NT2/D1 (cell line): ENCODE data around the gene NMT2.

Experiments
- DNase-seq: peaks from one replicate; pipeline ENCODE4 v3.0.0-alpha.2; 2011; ENCODE audit warnings: low read depth, low spot score
- H3K27me3 ChIP-seq: 2 replicates; pipeline ENCODE4 v1.6.0; 2011; ENCODE audit warnings: mild to moderate bottlenecking; ENCODE audit not compliant: insufficient read length, insufficient read depth
- H3K36me3 ChIP-seq: 2 replicates; pipeline ENCODE4 v1.6.1; 2011; ENCODE audit warnings: mild to moderate bottlenecking, low read length, mixed read lengths; ENCODE audit not compliant: insufficient read depth, insufficient read length
- H3K4me1 ChIP-seq: 2 replicates; pipeline ENCODE4 v1.5.1; 2011; ENCODE audit not compliant: insufficient read depth, insufficient read length
- H3K4me3 ChIP-seq: 2 replicates; pipeline ENCODE4 v1.5.1; 2011; ENCODE audit warnings: low read depth; ENCODE audit not compliant: insufficient read length
- H3K9ac ChIP-seq: 2 replicates; pipeline ENCODE4 v1.6.0; 2011; ENCODE audit warnings: low read depth; ENCODE audit not compliant: insufficient read length
- H3K9me3 ChIP-seq: 2 replicates; pipeline ENCODE4 v1.5.1; 2011; ENCODE audit warnings: mild to moderate bottlenecking, low read length; ENCODE audit not compliant: insufficient read depth
- SUZ12 ChIP-seq: IDR thresholded peaks from 2 replicates; pipeline ENCODE4 v1.6.1; 2011; ENCODE audit not compliant: insufficient read length, insufficient read depth; ENCODE audit errors: extremely low read depth
- YY1 ChIP-seq: IDR thresholded peaks from 2 replicates; pipeline ENCODE4 v1.6.1; 2011; ENCODE audit not compliant: insufficient read length, insufficient read depth
- ZNF274 ChIP-seq: IDR thresholded peaks from 2 replicates; pipeline ENCODE4 v1.6.1; 2011; ENCODE audit warnings: mild to moderate bottlenecking, low read depth, low read length

The NMT2 gene

DNA sequence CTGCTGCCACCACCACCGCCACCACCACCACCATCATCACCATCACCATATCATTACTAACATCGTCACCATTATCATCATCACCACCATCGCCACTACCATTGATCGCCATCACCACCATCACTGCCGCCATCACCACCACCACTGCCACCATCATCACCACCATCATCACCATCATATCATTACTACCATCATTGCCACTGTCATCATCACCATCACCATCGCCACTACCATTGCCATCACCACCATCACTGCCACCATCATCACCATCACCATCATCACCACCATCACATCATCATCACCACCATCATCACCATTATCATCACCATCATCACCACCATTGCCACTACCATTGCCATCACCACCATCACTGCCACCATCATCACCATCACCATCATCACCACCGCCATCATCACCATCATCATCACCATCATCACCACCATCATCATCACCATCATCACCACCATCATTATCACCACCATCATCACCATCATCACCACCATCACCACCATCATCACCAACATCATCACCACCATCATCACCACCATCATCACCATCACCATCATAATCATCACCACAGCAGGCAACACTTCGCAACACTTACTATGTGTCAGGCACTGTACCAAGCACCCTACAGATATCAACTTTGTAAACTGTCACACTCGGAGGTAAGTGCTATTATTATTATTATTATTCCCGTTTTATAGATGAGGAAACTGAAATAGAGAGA, 19.3 kb downstream of the NMT2 start:
- no peak for DNase-seq
- no peak for TF ChIP-seq ZNF274
- TF ChIP-seq SUZ12, result no peak
- TF ChIP-seq YY1, result no peak
- H3K27me3 ChIP-seq, result no peaks in the 10 kb centered on the region
- H3K9me3 ChIP-seq, result no peaks in the 10 kb centered on the region
- H3K4me1 ChIP-seq, result no peaks in the 10 kb centered on the region
- no peak overlapping the region for H3K9ac ChIP-seq
- no peaks in the 10 kb centered on the region for H3K36me3 ChIP-seq
- H3K4me3 ChIP-seq, result no peak overlapping the region

DNA sequence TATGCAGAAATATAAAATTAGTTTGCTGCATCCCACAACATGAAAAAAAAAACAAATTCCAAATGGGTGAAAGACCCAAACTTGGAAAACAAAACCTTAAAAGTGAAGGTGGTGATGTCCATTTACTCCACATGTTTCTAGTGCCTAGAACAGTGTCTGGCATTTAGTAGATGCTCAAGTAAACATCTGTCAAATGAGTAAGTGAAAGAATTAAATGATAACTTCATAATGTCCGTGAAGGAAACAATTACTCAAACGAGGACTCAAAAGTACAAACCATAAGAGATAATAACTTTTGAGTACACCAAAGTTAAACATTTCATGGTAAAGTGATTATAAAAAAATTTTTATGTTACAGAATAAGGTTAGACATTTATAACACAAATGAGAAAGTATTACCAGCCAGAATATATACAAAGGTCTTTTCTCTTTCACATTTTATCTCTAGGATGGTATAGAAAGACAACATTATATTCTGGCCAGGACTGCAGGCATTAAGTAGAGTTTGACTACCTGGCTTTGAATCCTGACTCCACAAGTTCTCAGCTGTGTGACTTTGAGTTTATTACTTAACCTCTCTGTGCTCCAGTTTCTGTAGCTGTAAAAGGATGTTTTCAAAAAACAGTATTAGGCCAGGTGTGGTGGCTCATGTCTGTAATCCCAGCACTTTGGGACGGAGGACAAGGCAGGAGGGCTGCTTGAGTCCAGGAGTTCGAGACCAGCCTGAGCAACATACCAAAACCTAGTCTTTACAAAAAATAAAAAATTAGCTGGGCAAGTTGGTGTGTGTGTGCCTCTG, 20.7 kb downstream of the NMT2 start:
- H3K4me1 ChIP-seq, result no peaks in the 10 kb centered on the region
- TF ChIP-seq YY1, result no peak
- TF ChIP-seq ZNF274, result no peak
- H3K9me3 ChIP-seq, result no peaks in the 10 kb centered on the region
- no peak for DNase-seq
- H3K36me3 ChIP-seq, result no peaks in the 10 kb centered on the region
- no peak overlapping the region for H3K4me3 ChIP-seq
- H3K27me3 ChIP-seq, result no peaks in the 10 kb centered on the region
- H3K9ac ChIP-seq, result no peak overlapping the region

DNA sequence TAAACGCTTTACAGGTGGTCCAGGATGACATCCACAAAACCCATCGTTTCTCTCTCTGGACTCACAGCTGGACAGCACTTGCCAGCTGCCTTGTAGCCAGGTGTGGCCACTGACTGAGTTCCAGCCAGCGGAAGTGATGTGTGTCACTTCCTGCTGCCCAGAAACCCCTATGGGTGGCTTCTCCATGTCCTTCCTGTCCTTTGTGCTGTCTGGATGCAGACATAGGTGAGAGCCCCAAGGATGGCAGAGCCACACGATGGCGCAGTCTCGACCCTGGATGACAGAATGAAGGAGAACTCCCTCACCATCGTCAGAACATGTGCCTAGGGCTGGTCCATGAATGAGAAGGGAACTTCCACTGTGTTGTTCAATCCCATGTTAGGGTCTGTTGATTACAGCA, 22.1 kb downstream of the NMT2 start:
- H3K9me3 ChIP-seq, result no peaks in the 10 kb centered on the region
- TF ChIP-seq YY1 (no peak), ZNF274 (no peak), SUZ12 (no peak)
- H3K4me3 ChIP-seq, result no peak overlapping the region
- no peaks in the 10 kb centered on the region for H3K4me1 ChIP-seq
- H3K36me3 ChIP-seq, result no peaks in the 10 kb centered on the region
- no peak for DNase-seq
- no peaks in the 10 kb centered on the region for H3K27me3 ChIP-seq
- no peak overlapping the region for H3K9ac ChIP-seq

DNA sequence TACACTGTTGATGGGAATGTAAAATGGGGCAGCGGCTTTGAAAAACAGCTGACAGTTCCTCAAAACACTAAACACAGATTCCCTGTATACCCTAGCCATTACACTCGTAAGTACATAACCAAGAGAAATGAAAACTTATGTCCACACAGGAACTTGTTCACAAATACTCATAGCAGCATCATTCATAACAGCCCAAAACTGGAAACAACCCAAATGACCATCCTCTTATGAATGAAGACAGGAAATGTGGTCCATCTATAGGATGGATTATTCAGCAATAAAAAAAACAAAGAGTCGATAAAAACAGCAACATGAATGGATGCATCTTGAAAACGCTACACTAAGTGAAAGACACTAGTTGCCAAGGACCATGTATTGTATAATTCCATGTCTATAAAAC, 23.7 kb downstream of the NMT2 start:
- DNase-seq, result no peak
- peaks cover 8% of the 10 kb centered on the region for H3K36me3 ChIP-seq
- H3K4me1 ChIP-seq, result no peaks in the 10 kb centered on the region

DNA sequence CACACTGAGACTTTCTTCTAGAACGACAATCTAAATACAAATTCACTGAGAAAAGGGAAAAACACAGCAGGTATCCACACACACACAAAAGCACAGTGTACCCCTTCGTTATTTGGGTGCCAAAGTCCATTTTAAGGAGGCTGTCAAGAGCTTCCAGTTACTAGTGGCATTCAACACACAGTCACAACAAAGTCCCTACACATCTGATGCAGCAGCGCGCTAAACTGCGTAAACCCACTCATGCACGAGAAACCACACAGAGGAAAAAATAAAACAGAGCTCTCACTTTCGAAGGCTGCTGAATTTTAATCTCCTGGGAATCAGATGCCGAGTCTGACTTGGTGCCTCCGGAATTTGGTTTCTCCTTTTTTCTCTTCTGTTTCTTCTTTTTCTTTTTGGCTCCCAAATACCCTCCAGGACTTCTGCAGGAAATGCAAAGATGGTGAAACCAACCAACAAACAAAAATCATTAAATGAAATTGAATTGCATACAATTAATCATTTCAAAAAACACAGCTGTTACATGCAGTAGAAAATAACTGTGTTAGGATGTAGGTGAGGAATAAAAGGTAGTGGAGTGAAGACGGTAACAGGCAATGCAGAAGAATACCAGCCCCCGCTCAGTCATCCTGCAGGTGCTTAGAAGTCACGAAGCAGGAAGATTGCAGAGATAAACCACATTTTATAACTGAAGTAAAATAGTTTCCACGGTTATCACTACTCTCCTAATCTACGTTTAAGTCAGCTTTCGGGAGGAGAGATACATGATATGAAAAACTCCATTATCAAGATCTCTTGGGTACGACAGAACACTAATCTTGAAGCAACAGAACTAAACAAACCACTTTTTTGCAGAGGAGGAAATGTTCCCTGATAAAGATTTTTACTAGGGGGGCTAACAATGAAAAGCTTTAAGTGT, 27.1 kb downstream of the NMT2 start:
- TF ChIP-seq SUZ12, result no peak
- no peak for TF ChIP-seq ZNF274
- TF ChIP-seq YY1, result no peak
- peaks cover 15% of the 10 kb centered on the region for H3K36me3 ChIP-seq
- no peaks in the 10 kb centered on the region for H3K4me1 ChIP-seq
- H3K4me3 ChIP-seq, result no peak overlapping the region
- H3K27me3 ChIP-seq, result no peaks in the 10 kb centered on the region
- DNase-seq, result no peak
- H3K9ac ChIP-seq, result no peak overlapping the region
- no peaks in the 10 kb centered on the region for H3K9me3 ChIP-seq

More for the DNA sequence above, 23.7 kb downstream of the NMT2 start:
- Histone ChIP-seq H3K27me3 (no peaks in the 10 kb centered on the region), H3K9ac (no peak overlapping the region), H3K4me3 (no peak overlapping the region), H3K9me3 (no peaks in the 10 kb centered on the region)
- TF ChIP-seq SUZ12 (no peak), ZNF274 (no peak), YY1 (no peak)

DNA sequence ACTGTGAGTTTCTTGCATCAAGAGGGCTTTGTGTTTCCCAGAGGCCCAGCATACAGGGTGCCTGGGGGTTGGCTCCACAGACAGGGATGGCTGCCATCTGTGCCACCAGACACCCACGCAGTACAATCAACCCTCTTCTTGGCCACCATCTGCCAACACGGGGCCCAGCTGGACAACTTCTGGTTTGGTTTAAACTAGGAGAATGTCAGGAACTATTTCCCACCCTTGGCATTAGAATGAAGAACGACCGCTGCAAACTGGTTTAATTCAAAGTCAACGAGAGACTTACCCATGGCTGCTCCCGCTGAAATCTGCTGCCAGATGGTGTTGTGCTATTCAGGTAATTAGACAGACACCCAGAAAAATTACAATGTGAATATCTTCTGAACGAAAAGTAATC, 27.8 kb downstream of the NMT2 start:
- no peak for DNase-seq
- H3K27me3 ChIP-seq, result no peaks in the 10 kb centered on the region
- peaks cover 17% of the 10 kb centered on the region for H3K36me3 ChIP-seq
- no peaks in the 10 kb centered on the region for H3K4me1 ChIP-seq
- H3K4me3 ChIP-seq, result no peak overlapping the region
- H3K9me3 ChIP-seq, result no peaks in the 10 kb centered on the region
- TF ChIP-seq YY1, result no peak
- no peak overlapping the region for H3K9ac ChIP-seq

DNA sequence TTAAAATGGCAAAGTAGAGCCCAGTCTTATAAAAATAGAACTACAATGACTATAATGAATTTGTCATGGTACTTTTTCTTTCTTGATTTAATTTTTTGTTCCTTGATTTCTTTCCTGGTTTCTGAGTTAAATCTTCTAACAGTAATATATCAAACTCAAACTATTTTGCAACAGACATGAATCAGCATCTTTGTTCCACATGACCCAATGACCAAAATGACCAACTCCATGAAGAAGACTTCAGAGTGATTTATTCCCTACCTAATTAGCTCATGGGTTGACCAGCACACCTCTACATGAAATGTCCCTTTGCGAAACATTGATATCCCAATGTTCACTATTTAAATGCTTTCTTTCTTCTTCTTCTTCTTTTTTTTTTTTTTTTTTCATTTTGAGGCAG, 30.9 kb downstream of the NMT2 start:
- Histone ChIP-seq H3K9me3 (no peaks in the 10 kb centered on the region), H3K4me1 (no peaks in the 10 kb centered on the region), H3K9ac (no peak overlapping the region), H3K36me3 (peaks cover 40% of the 10 kb centered on the region), H3K27me3 (no peaks in the 10 kb centered on the region), H3K4me3 (no peak overlapping the region)
- TF ChIP-seq SUZ12 (no peak), YY1 (no peak), ZNF274 (no peak)
- no peak for DNase-seq
